ENCODE results near the gene TBCA. TPM values are rescaled to one million over a fixed set of nuclear protein-coding genes. Genes with fewer than 3 reads are reported as not detected.

Gene TBCA
- total RNA-seq: 213 to 236 TPM (median 221 TPM) in 3 replicates

DNA sequence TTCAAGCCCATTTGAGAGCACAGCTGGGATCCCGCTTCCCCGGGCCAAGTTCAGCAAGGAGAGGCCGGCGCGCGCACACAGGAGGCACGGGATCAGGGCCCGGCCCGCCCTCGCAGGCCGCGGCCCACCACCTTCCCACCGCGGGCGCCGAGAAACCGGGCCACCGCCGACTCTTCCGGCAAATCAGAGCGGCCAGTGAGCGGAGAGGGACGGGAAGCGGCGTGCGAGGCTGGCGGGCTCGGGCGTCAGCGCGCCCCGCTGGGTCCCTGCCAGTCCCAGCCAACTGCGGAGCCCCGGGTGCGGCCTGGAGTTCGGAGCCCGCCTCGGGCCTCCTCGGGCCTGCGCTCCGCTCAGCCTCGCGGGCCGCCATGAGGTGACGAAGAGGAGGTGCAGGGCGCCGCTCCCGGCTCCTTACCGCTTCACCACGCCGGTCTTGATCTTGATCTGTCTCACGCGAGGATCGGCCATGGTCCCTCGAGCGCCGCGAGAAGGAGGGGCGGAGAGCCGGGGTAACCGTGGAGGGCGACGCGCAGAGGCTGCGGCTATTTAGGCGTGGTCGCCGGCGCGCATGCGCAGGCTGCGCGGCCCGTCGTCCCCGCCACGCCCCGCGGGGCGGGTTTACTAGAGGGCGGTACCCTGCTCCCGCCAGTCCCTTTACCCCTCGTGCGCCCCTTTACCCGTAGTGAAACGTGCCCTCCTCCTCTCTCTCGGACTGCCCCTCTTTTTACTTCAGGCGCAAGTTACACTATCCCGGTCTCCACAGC lies at the start of gene TBCA:
Gene TBCA (minus strand): TSS at position 550 of the 764 bp plus-strand sequence. CDS start 82 bp downstream, at position 468.
- H3K4me1 Mint-ChIP-seq: peaks cover 31% of the 10 kb centered on the region
- H3K9me3 Mint-ChIP-seq: no peaks in the 10 kb centered on the region
- H3K36me3 Mint-ChIP-seq: peaks cover 9% of the 10 kb centered on the region
- H3K27me3 Mint-ChIP-seq (ENCODE audit: low read depth): no peaks in the 10 kb centered on the region
- TF ChIP-seq CTCF (IDR thresholded peaks at IDR 0.05; ENCODE audit: unreplicated experiment): peak; percentile 49
- peak within 1 kb of the TSS; percentile 96 for H3K27ac Mint-ChIP-seq
- peak within 1 kb of the TSS; percentile 83 for H3K4me3 Mint-ChIP-seq
- peak; percentile 88 to 91 for DNase-seq (ENCODE audit: low spot score in 2 of 2, unreplicated experiment in 2 of 2)

GRCh38 chr5:77824981-77825380 lies 48.8 kb upstream of the TBCA start:
- Mint-ChIP-seq H3K27ac (no peak overlapping the region), H3K4me3 (no peak overlapping the region), H3K27me3 (ENCODE audit: low read depth) (peaks cover 2% of the 10 kb centered on the region), H3K4me1 (peaks cover 12% of the 10 kb centered on the region), H3K9me3 (no peaks in the 10 kb centered on the region), H3K36me3 (no peaks in the 10 kb centered on the region)
- no peak for TF ChIP-seq CTCF (IDR thresholded peaks at IDR 0.05; ENCODE audit: unreplicated experiment)
- DNase-seq (ENCODE audit: low spot score in 2 of 2, unreplicated experiment in 2 of 2): no peak

DNA sequence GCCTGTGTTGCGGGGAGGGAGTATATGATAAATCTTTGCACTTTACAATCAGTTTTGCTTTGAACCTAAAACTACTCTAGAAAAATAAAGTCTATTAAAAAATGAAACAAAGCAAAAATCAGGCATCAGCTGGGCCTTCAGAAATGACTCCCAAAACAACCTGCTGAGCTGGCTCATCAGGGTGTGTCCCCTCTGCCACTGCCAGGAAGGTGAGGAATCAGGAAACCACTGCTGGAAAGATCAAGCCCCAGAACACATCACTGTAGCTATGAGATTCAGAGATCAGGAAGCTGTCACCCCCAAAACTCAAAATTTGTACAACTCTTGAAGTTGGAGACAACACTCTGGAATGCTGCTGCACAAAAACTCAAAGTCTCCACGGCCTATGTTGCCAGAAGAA lies 40.5 kb upstream of the TBCA start:
- Mint-ChIP-seq H3K9me3 (no peaks in the 10 kb centered on the region), H3K27ac (no peak overlapping the region), H3K4me1 (no peaks in the 10 kb centered on the region), H3K4me3 (no peak overlapping the region), H3K36me3 (no peaks in the 10 kb centered on the region), H3K27me3 (ENCODE audit: low read depth) (no peaks in the 10 kb centered on the region)
- no peak for TF ChIP-seq CTCF (IDR thresholded peaks at IDR 0.05; ENCODE audit: unreplicated experiment)
- no peak for DNase-seq (ENCODE audit: low spot score in 2 of 2, unreplicated experiment in 2 of 2)

DNA sequence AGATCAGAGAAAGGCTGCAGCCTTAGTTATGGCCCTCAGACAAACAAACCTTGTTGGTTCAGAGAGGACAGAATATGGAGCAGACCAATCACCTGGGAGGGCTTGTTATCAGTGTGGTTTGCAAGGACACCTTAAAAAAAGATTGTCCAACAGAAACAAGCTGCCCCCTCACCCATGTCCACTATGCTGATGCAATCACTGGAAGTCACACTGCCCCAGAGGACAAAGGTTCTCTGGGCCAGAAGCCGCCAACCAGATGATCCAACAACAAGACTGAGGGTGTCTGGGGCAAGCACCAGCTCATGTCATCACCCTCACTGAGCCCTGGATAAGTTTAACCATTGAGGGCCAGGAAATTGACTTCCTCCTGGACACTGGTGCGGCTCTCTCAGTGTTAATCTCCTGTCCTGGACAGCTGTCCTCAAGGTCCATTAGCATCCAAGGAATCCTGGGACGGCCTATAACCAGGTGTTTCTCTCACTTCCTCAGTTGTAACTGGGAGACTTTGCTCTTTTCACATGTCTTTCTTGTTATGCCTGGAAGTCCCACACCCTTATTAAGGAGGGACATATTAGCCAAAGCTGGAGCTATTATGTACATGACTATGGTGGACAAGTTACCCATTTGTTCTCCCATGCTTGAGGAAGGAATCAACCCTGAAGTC lies 36.9 kb upstream of the TBCA start:
- Mint-ChIP-seq H3K9me3 (peaks cover 15% of the 10 kb centered on the region), H3K4me1 (no peaks in the 10 kb centered on the region), H3K27me3 (ENCODE audit: low read depth) (no peaks in the 10 kb centered on the region), H3K36me3 (no peaks in the 10 kb centered on the region), H3K27ac (no peak overlapping the region), H3K4me3 (no peak overlapping the region)
- no peak for TF ChIP-seq CTCF (IDR thresholded peaks at IDR 0.05; ENCODE audit: unreplicated experiment)
- DNase-seq (ENCODE audit: low spot score in 2 of 2, unreplicated experiment in 2 of 2): no peak

DNA sequence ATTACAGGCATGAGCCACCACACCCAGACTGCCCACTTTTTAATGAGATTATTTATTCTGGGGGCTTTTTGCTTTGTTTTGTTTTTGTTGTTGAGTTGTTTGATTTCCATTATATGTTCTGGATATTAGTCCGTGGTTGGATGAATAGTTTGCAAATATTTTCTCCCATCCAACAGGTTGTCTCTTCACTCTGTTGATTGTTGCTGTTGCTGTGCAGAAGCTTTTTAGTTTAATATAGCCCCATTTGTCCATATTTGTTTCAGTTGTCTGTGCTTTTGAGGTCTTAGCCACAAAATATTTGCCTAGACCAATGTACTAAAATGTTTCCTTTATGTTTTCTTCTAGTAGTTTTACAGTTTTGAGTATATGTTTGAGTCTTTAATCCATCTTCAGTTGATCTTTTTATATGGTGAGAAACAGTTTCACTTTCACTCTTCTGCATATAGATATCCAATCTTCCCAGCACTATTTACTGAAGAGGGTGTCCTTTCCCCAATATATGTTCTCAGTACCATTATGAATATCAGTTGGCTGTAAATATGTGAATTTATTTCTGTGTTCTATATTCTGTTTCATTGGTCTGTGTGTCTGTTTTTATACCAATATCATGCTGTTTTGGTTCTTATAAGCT lies 30.2 kb upstream of the TBCA start:
- H3K27me3 Mint-ChIP-seq (ENCODE audit: low read depth): no peaks in the 10 kb centered on the region
- no peak for DNase-seq (ENCODE audit: low spot score in 2 of 2, unreplicated experiment in 2 of 2)

More for the DNA sequence above, 30.2 kb upstream of the TBCA start:
- H3K4me3 Mint-ChIP-seq: no peak overlapping the region
- H3K36me3 Mint-ChIP-seq: no peaks in the 10 kb centered on the region
- no peaks in the 10 kb centered on the region for H3K4me1 Mint-ChIP-seq
- H3K27ac Mint-ChIP-seq: no peak overlapping the region
- TF ChIP-seq CTCF (IDR thresholded peaks at IDR 0.05; ENCODE audit: unreplicated experiment): no peak
- H3K9me3 Mint-ChIP-seq: peaks cover 33% of the 10 kb centered on the region
